ENCODE data around the gene SLC12A8. TPM values are rescaled to one million over a fixed set of nuclear protein-coding genes. Genes with fewer than 3 reads are reported as not detected.

SLC12A8 gene
- total RNA-seq, 1 experiment from 2014 or later: 13.0 TPM

- intact Hi-C loops (cut with micrococcal nuclease): no loop called here
- peaks cover 36% of the 10 kb centered on the region for H3K4me1 Mint-ChIP-seq (ENCODE audit: insufficient read depth, unreplicated experiment)
- no TSS peak for BruUV-seq (replicated peaks)
- ChIA-PET POLR2A (interaction anchor here (0.6 to 1.3 kb wide), 2 partner anchors 10 to 24 kb away, joined by 3 to 4 read pairs; no protein-coding TSS in a partner anchor), CTCF (interaction anchor here (0.6 to 0.7 kb wide), 2 partner anchors 26 to 340 kb away, joined by 3 read pairs; no protein-coding TSS in a partner anchor)
- DNase-seq (ENCODE audit: unreplicated experiment): no peak
- no peaks in the 10 kb centered on the region for H3K9me3 Mint-ChIP-seq (ENCODE audit: unreplicated experiment)
- H3K27ac Mint-ChIP-seq (ENCODE audit: low read depth, unreplicated experiment): no peak overlapping the region
- TF ChIP-seq CTCF (IDR thresholded peaks at IDR 0.05; ENCODE audit: unreplicated experiment): no peak
- H3K27me3 Mint-ChIP-seq (ENCODE audit: insufficient read depth, unreplicated experiment): no peaks in the 10 kb centered on the region
- H3K36me3 Mint-ChIP-seq (ENCODE audit: insufficient read depth, unreplicated experiment): peaks cover 6% of the 10 kb centered on the region
- no peak overlapping the region for H3K4me3 Mint-ChIP-seq (ENCODE audit: unreplicated experiment)
Measured at GRCh38 chr3:125126323-125126722, 86.2 kb downstream of the SLC12A8 start.

- peaks cover 6% of the 10 kb centered on the region for H3K36me3 Mint-ChIP-seq (ENCODE audit: insufficient read depth, unreplicated experiment)
- CTCF ChIA-PET: interaction anchor here (0.5 to 0.6 kb wide), 4 partner anchors 25 to 520 kb away, joined by 3 to 6 read pairs (median 3); no protein-coding TSS in a partner anchor
- POLR2A ChIA-PET: interaction anchor here (1.1 to 1.3 kb wide), 2 partner anchors 9 kb away, joined by 4 read pairs; no protein-coding TSS in a partner anchor
- no peak overlapping the region for H3K4me3 Mint-ChIP-seq (ENCODE audit: unreplicated experiment)
- H3K27me3 Mint-ChIP-seq (ENCODE audit: insufficient read depth, unreplicated experiment): no peaks in the 10 kb centered on the region
- H3K9me3 Mint-ChIP-seq (ENCODE audit: unreplicated experiment): no peaks in the 10 kb centered on the region
- no TSS peak for BruUV-seq (replicated peaks)
- H3K27ac Mint-ChIP-seq (ENCODE audit: low read depth, unreplicated experiment): no peak overlapping the region
- TF ChIP-seq CTCF (IDR thresholded peaks at IDR 0.05; ENCODE audit: unreplicated experiment): no peak
- peak; percentile 55 for DNase-seq (ENCODE audit: unreplicated experiment)
- H3K4me1 Mint-ChIP-seq (ENCODE audit: insufficient read depth, unreplicated experiment): peaks cover 36% of the 10 kb centered on the region
- intact Hi-C loops (cut with micrococcal nuclease): no loop called here
Measured at GRCh38 chr3:125125821-125126245, 86.7 kb downstream of the SLC12A8 start.

GRCh38 chr3:125123451-125124305, 88.9 kb downstream of the SLC12A8 start:
- H3K36me3 Mint-ChIP-seq (ENCODE audit: insufficient read depth, unreplicated experiment): peaks cover 5% of the 10 kb centered on the region
- POLR2A ChIA-PET: interaction anchor here (0.6 to 0.9 kb wide), 2 partner anchors 13 kb away, joined by 4 to 5 read pairs; no protein-coding TSS in a partner anchor

More at GRCh38 chr3:125123451-125124305, 88.9 kb downstream of the SLC12A8 start:
- Mint-ChIP-seq H3K9me3 (ENCODE audit: unreplicated experiment) (no peaks in the 10 kb centered on the region), H3K4me3 (ENCODE audit: unreplicated experiment) (no peak overlapping the region), H3K4me1 (ENCODE audit: insufficient read depth, unreplicated experiment) (peaks cover 20% of the 10 kb centered on the region), H3K27ac (ENCODE audit: low read depth, unreplicated experiment) (no peak overlapping the region), H3K27me3 (ENCODE audit: insufficient read depth, unreplicated experiment) (no peaks in the 10 kb centered on the region)
- no TSS peak for BruUV-seq (replicated peaks)
- TF ChIP-seq CTCF (IDR thresholded peaks at IDR 0.05; ENCODE audit: unreplicated experiment): no peak
- intact Hi-C loops (cut with micrococcal nuclease): no loop called here
- no peak for DNase-seq (ENCODE audit: unreplicated experiment)
- CTCF ChIA-PET: no interaction called here
